Mononuclear cell (primary cell): ENCODE data around the gene UBR7. TPM values are rescaled to one million over a fixed set of nuclear protein-coding genes. Genes with fewer than 3 reads are reported as not detected.

Experiments used
- H3K27me3 ChIP-seq: 2 replicates; pipeline ENCODE4 v1.6.0; 2011; ENCODE audit warnings: low read length, control low read depth; ENCODE audit not compliant: insufficient read depth
- H3K4me1 ChIP-seq: 2 replicates; pipeline ENCODE4 v1.5.1; 2011; ENCODE audit warnings: mild to moderate bottlenecking, low read length, control low read depth; ENCODE audit not compliant: insufficient read depth
- H3K4me3 ChIP-seq: 2 replicates; pipeline ENCODE4 v1.5.1; 2011; ENCODE audit warnings: mild to moderate bottlenecking, low read length, moderate library complexity
- H3K9me3 ChIP-seq: 2 replicates; pipeline ENCODE4 v1.5.1; 2011; ENCODE audit warnings: low read depth, mild to moderate bottlenecking, control low read depth, low read length
- total RNA-seq: library from RNA; depleted of rRNA; stranded (reverse); fragments of >200 nt; gene quantifications from one replicate; pipeline ENCODE4 v1.2.3, GENCODE V29; 2012

Gene UBR7
- total RNA-seq, 1 donor, result 12.0 TPM

DNA sequence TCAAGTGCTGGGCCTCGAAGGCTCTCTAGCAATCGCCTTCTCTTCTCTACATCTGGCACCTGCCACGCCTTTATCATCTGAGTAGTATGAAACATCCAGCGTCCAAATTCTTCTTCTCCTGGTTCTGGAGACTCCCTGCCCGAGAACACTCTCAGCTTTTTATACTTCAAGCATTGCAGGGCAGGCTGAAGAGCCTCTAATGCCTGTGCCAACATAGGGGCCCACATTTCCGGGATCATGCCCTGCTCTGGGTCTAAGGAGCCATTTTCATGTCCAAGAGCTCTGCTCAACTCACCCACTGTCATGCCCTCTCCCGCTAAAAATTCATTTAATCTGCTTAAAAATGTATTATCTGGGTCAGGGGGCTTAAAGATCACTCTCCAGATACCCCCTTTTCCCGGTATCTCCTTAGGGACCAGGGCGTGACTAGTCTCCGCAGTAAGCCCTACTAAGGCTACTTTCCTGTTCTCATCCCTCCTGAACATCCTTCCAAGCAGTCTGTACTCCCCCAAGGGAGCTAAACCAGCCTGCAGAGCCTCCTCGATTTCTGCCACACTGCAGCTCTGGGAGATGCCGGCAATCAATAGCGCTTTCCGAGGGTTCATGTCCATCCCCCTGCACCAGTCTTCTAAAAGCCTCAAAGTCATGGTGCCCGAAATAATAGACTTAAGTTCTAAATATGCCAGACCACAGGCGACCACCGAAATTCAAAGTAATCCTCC lies 23.3 kb upstream of the UBR7 start:
- Histone ChIP-seq H3K4me1 (peaks cover 28% of the 10 kb centered on the region), H3K4me3 (peak overlapping the region; percentile 88), H3K27me3 (no peaks in the 10 kb centered on the region), H3K9me3 (no peaks in the 10 kb centered on the region)

DNA sequence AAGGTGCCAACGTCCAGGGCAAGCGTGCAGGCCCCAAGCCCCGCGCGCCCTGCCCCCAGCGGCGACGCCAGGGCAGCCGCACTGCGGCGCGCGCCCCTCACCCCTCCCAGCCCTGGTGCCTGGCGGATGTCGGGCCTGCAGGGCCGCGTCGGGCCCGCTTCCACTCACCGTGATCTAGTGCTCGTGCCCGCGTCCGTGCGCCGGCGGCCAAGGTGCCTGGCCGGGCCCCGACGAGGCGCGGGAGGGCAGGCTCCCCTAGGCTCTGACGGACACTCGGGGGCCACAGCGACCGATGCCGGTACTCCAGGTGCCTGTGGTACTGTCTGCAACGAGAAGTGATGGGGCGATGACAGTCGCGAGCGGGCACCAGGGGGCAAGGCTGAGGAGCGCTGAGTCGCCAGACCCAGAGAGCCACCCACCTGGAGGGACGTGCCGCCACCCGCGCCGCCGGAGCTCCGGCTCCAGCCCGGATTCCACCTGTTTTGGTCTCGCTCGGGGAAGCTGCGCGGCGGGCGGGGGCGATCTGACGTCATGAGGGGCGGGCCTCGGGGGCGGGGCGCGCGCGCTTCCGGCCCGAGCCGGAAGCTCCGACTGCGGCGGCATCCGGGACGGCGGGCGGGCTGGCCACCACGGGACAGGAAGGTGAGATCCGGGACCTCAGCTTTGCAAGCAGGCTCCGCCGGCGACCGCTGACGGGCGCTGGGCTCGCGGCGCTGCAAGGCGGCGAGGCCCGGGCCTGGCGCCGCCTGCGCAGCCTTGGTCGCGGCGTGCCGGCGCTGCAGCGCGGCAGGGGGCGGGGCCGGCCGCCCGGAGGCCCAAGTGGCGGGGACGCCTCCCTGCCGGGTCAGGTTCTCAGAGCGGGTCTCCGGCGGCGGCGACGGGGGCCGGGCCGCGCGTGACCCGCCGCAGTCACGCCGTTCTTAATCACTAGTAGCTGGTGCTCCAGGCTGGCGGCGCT lies 22.4 kb upstream of the UBR7 start, which contains the start of the genes LYSET and MOAP1:
Gene LYSET (plus strand): TSS at position 927 of the 958 bp plus-strand sequence. CDS start 89 bp downstream, outside the sequence.
Gene MOAP1 (minus strand): TSS at position 507 of the 958 bp plus-strand sequence. CDS start 655 bp downstream, outside the sequence.
- peak within 1 kb of the TSS; percentile 88 for H3K4me3 ChIP-seq
- H3K9me3 ChIP-seq, result no peaks in the 10 kb centered on the region
- no peaks in the 10 kb centered on the region for H3K27me3 ChIP-seq
- peaks cover 28% of the 10 kb centered on the region for H3K4me1 ChIP-seq

DNA sequence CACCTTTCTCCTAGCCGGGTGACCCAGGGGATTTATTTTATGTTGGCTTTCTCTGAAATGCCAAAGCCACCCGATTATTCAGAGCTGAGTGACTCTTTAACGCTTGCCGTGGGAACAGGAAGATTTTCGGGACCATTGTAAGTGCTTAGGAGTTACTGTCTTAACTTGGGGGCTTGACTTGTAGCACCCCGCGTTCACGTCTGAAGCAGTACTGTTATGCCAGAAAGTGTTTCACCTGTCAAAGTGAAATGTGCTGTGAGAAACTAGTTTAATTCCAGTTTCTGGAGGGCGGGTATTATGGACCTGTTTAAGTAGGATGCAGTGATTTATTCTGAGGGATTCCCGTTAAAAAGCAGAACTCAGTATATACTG lies 21.7 kb upstream of the UBR7 start:
- no peaks in the 10 kb centered on the region for H3K27me3 ChIP-seq
- H3K9me3 ChIP-seq, result no peaks in the 10 kb centered on the region
- peaks cover 28% of the 10 kb centered on the region for H3K4me1 ChIP-seq
- peak overlapping the region; percentile 88 for H3K4me3 ChIP-seq

DNA sequence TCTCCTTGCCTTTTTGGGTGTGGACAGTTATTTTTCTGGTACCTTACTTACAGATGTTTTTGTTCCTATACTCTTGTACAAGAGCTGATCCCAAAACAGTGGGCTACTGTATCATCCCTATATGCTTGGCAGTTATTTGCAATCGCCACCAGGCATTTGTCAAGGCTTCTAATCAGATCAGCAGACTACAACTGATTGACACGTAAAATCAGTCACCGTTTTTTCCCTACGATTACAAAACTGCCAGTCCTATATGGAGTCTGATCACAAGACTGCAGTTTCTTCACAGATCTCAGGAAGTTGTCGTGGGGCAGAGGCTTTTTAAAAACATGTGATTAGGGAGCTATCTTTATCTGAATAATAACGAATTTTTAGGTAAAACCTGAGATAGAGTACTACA lies 20.6 kb upstream of the UBR7 start:
- Histone ChIP-seq H3K27me3 (no peaks in the 10 kb centered on the region), H3K4me1 (peaks cover 28% of the 10 kb centered on the region), H3K9me3 (no peaks in the 10 kb centered on the region), H3K4me3 (no peak overlapping the region)

DNA sequence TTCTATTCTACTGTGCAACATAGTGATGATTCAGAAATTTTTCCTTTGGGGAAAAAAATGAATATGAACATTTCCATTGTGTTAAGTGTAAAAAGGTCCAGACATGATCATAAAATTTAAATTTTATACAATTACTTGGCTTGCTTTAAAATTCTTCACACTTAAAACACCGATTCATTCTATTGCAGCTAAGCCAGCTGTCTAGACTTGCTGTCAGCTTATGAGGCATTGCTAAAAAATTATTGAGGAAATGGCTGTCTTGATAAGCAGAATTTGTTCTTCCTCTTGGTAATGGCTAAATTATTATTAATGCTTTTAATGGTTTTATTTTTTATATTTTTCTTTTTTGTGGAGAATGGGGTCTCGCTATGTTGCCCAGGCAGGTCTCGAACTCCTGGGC lies 20.1 kb upstream of the UBR7 start:
- H3K27me3 ChIP-seq, result no peaks in the 10 kb centered on the region
- no peak overlapping the region for H3K4me3 ChIP-seq
- no peaks in the 10 kb centered on the region for H3K9me3 ChIP-seq
- peaks cover 28% of the 10 kb centered on the region for H3K4me1 ChIP-seq

DNA sequence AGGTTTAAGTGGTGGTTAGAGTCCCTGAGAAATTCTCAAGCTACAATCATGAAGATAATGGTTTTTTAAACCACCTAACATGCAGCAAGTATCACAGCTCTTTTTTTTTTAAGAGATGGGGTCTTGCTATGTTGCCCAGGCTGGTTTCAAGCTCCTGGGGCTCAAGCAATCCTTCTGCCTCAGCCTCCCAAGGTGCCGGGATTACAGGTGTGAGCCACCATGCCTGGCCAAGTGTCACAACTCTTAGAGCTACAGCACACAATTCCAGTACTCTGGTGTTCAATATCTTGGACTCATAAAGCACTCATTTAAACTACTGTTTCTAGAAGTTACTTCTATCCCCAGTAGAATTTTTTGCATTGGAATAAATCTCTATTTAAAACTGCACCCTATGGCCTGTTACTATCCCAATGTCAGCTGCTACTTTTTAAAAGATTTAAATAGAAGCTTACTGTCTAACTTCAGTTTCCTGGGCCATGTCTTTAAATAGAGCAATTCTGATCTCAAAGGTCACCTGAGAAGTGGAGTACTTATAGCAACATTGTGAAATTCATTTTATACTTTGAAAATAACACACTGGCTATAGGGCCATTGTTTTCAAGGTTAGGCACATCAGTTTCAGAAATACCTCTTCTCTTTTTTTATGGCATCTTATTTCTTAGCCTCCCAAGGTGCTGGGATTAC lies 11.6 kb upstream of the UBR7 start:
- Histone ChIP-seq H3K4me1 (no peaks in the 10 kb centered on the region), H3K4me3 (no peak overlapping the region), H3K9me3 (no peaks in the 10 kb centered on the region), H3K27me3 (no peaks in the 10 kb centered on the region)

DNA sequence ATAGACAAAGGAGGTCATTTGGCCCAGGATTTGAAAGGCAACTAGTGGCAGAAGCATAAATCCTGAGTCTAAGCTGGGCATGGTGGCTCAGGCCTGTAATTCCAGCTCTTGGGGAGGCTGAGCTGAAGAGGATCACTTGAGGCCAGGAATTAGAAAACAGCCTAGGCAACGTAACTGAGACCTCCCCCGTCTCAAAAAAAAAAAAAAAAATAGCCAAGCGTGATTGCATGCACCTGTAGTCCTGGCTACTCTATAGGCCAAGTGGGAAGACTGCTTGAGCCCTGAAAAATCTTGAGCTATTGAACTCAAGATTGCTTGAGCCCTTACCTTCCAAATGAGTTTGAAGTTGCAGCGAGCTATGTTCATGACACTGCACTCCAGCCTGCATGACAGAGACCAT lies 8.0 kb upstream of the UBR7 start:
- Histone ChIP-seq H3K9me3 (no peaks in the 10 kb centered on the region), H3K4me1 (no peaks in the 10 kb centered on the region), H3K27me3 (no peaks in the 10 kb centered on the region), H3K4me3 (no peak overlapping the region)

DNA sequence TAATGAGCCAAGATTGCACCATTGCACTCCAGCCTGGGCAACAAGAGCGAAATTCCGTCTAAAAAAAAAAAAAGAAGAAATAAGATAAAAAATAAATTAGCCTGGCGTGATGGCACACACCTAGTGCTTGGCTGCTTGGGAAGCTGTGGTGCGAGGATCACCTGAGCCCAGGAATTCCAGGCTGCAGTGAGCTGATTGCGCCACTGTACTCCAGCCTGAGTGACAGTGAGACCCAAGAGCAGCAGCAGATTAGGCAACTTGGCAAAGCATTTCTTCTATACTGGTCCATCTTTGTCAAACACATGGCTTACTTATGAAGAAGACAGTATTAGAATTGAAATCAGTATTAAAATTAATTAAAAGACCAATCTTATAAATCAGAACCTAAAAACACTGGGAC lies 6.5 kb upstream of the UBR7 start:
- Histone ChIP-seq H3K27me3 (no peaks in the 10 kb centered on the region), H3K4me3 (no peak overlapping the region), H3K9me3 (no peaks in the 10 kb centered on the region), H3K4me1 (peaks cover 12% of the 10 kb centered on the region)

DNA sequence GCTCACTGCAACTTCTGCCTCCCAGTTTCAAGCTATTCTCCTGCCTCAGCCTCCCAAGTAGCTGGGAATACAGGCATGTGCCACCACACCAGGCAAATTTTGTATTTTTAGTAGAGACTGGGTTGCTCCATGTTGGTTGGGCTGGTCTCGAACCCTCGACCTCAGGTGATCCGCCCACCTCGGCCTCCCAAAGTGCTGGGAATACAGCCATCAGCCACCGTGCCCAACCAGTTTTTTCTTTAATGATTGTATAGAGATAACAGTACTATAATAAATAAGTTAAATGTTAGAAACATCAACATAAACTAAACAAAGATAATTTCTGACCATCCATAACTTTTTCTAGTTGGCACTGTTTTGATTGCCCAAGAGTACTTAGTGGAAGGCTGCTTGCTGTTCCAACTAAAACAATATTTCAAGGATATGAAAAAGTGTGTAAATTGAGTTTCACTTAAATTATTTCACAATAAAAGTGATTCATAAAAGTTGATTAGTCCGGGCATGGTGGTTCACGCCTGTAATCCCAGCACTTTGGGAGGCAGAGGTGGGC lies 5.8 kb upstream of the UBR7 start:
- Histone ChIP-seq H3K4me1 (peaks cover 18% of the 10 kb centered on the region), H3K27me3 (no peaks in the 10 kb centered on the region), H3K9me3 (no peaks in the 10 kb centered on the region), H3K4me3 (no peak overlapping the region)

DNA sequence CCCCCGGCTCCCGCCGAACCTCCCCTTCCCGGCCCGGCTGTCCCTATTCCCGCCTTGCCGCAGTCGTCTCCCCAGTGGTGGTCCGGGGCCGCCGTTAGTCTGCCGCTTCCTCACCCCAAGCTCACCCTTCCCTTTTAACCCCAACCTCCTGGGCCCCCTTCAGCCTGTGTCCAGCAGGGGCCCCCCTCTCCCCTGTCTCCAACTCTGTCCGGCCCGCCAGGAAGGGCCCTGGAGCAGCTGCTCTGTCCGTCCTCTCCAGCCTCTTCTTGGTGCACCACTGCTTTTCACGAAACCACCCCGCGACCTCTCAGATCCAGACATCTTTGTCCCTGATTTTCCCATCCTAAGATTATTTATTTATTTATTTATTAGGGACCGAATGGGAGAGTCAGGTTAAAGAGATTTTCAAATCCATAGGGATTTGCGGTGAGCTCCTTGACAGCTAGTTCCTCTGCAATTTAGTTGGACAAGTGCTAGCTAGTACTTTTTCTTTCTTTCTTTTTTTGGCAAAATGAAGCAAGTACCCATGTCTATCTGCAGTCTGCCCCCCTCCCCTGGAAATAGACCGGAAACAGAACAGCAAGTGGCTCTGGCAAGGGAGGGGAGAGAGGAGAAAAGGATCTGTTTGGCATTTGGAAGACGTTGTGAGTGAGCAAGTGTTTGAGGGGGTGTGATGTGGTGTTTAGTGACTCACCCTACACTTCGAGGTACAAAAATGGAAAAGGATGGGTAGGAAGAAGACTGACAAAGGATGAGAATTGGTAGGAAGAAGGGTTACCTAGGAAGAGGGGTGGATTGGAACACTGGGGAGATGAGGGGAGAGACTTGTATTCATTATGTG lies 632 bp downstream of the UBR7 start:
- Histone ChIP-seq H3K4me3 (peak overlapping the region; percentile 74), H3K9me3 (no peaks in the 10 kb centered on the region), H3K27me3 (no peaks in the 10 kb centered on the region), H3K4me1 (peaks cover 44% of the 10 kb centered on the region)

DNA sequence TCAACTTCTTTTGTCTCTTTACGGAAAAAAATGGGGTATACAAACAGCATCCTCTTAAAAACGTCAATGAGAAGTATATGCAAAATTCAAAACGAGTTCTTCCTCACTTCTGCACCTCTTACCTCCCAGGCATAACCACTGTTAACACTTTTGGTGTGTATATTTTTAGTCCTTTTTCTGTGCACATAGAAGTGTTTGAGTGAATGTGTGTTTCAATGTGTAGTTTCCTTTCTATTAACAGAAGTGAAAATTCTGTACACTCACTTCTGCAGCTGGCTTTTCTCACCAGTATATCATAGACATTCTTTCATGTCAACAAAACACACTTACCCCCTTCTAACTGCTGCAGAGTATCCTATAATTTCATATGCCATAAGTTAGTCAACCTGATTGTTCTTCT lies 5.4 kb downstream of the UBR7 start:
- no peaks in the 10 kb centered on the region for H3K27me3 ChIP-seq
- no peak overlapping the region for H3K4me3 ChIP-seq
- H3K9me3 ChIP-seq, result no peaks in the 10 kb centered on the region
- peaks cover 19% of the 10 kb centered on the region for H3K4me1 ChIP-seq

DNA sequence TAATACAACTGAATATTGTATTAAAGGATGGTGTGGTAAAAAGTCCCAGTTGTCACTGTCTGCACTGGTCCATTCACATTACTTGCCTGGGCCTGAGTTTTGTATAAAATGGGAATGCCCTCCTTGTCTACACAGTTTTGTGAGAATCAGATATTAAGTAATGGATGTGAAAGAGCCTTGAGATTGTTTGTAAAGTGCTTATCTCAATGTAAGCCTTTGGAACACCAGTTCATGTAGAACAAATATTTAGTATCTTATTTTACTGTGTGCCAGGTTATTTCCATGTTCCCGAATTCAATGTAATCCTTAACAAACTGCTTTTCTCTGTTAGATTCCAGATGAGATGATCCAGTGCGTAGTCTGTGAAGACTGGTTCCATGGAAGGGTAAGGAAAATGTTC lies 7.5 kb downstream of the UBR7 start:
- no peaks in the 10 kb centered on the region for H3K27me3 ChIP-seq
- no peaks in the 10 kb centered on the region for H3K4me1 ChIP-seq
- no peak overlapping the region for H3K4me3 ChIP-seq
- H3K9me3 ChIP-seq, result no peaks in the 10 kb centered on the region

DNA sequence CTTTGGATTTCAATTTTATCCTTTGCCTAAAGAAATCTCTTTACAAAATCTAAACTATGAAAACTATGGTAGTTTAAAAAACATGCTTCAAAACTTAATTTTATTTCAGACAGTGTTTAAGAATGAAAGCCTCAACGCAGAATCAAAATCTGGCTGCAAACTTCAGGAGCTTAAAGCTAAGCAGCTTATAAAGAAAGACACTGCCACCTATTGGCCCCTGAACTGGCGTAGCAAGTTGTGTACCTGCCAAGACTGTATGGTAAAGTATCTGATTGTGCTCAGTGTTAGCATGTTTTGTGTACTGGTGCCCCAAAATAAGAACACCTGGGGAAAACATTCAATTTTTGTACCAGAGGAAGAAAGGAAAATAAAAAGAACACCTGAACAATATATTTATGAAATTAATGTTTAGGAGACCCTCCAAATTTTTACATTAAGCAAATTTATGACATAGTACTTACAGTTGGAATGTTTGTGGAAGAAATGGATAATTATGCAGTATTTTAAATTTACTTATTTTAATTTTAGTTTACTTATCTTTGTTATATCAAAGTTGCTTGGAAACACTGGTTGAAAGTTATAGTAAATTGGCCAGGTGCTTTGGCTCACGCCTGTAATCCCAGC lies 12.2 kb downstream of the UBR7 start:
- Histone ChIP-seq H3K27me3 (no peaks in the 10 kb centered on the region), H3K4me1 (no peaks in the 10 kb centered on the region), H3K4me3 (no peak overlapping the region), H3K9me3 (no peaks in the 10 kb centered on the region)

DNA sequence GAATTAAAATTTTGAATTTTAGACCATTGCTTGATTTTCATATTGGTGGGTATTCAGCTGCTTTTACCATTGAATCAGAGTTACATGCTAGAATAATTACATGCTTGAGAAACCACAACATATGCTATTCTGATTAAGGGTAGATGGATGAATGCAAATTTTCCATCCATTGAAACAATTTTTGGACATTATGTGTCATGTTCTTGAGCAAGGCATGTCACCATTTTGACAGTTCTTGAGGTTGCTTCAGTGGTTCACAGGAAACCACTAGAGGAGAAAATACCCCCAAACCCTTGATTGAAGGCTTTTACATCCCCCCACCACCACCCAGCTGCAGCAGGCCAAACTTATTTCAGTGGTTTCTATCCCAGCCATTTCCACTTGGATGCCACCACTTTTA lies 13.5 kb downstream of the UBR7 start:
- Histone ChIP-seq H3K9me3 (no peaks in the 10 kb centered on the region), H3K4me3 (no peak overlapping the region)

More for the DNA sequence above, 13.5 kb downstream of the UBR7 start:
- Histone ChIP-seq H3K4me1 (no peaks in the 10 kb centered on the region), H3K27me3 (no peaks in the 10 kb centered on the region)
